Immature natural killer cell (primary cell): Measurements from ENCODE around the gene PRKCQ. TPM values are rescaled to one million over a fixed set of nuclear protein-coding genes. Genes with fewer than 3 reads are reported as not detected.

Source experiments
- DNase-seq, 3 donors: peaks; one replicate each; pipeline ENCODE4 v3.0.0; 2022; ENCODE audit warnings: mixed read lengths in 1 of 3
- H3K27ac Mint-ChIP-seq, 6 donors: one replicate each; pipeline ENCODE4 v1.8.0; 2020; ENCODE audit warnings: mixed read lengths in 6 of 6, mild to moderate bottlenecking in 5 of 6, inconsistent platforms in 4 of 6, moderate library complexity in 3 of 6
- H3K27me3 Mint-ChIP-seq, 3 donors: one replicate each; pipeline ENCODE4 v1.8.0; 2020 to 2021; ENCODE audit warnings: low read depth in 3 of 3, mild to moderate bottlenecking in 3 of 3, mixed read lengths in 3 of 3, moderate library complexity in 3 of 3, inconsistent platforms in 1 of 3
- H3K36me3 Mint-ChIP-seq, 3 donors: one replicate each; pipeline ENCODE4 v1.8.0; 2020; ENCODE audit warnings: mixed read lengths in 3 of 3, inconsistent platforms in 2 of 3, mild to moderate bottlenecking in 2 of 3
- H3K4me1 Mint-ChIP-seq, 2 donors: one replicate each; pipeline ENCODE4 v1.8.0; 2020; ENCODE audit warnings: inconsistent platforms in 2 of 2, mild to moderate bottlenecking in 2 of 2, mixed read lengths in 2 of 2, moderate library complexity in 1 of 2
- H3K4me3 Mint-ChIP-seq, 5 donors: one replicate each; pipeline ENCODE4 v1.8.0; 2020; ENCODE audit warnings: mild to moderate bottlenecking in 5 of 5, mixed read lengths in 5 of 5, inconsistent platforms in 3 of 5, moderate library complexity in 3 of 5
- H3K9me3 Mint-ChIP-seq, 6 donors: one replicate each; pipeline ENCODE4 v1.8.0; 2020; ENCODE audit warnings: mild to moderate bottlenecking in 6 of 6, mixed read lengths in 6 of 6, inconsistent platforms in 4 of 6, moderate library complexity in 3 of 6
- polyA plus RNA-seq, 3 donors: library from polyadenylated mRNA; unstranded; fragments of 300-500 nt; fragmentation: Illumina TruSeq; gene quantifications; one replicate each; pipeline ENCODE4 v1.2.3, GENCODE V29; 2021

Gene PRKCQ
- polyA plus RNA-seq, 3 donors from 2014 or later, result 20.2 to 46.5 (median 36.5) TPM

- H3K9me3 Mint-ChIP-seq, result no peaks in the 10 kb centered on the region
- H3K4me1 Mint-ChIP-seq, result peaks cover 31 to 32% of the 10 kb centered on the region in 2 donors
- peak overlapping the region; percentile 79 to 90 (median 86) for H3K4me3 Mint-ChIP-seq
- peaks cover 1 to 8% (median 7%) of the 10 kb centered on the region in 3 donors for H3K27me3 Mint-ChIP-seq
- peaks cover 0 to 3% (median 3%) of the 10 kb centered on the region in 3 donors for H3K36me3 Mint-ChIP-seq
- H3K27ac Mint-ChIP-seq, result peak overlapping the region; percentile 92 to 99 (median 98)
- peak; percentile 62 to 78 (median 71) for DNase-seq
Observed at GRCh38 chr10:6409971-6410643, 170.0 kb downstream of the PRKCQ start.

- H3K27ac Mint-ChIP-seq, result peak overlapping the region; percentile 24 to 98 (median 84)
- H3K27me3 Mint-ChIP-seq, result peaks cover 1 to 8% (median 8%) of the 10 kb centered on the region in 3 donors
- peaks cover 31 to 32% of the 10 kb centered on the region in 2 donors for H3K4me1 Mint-ChIP-seq
- peaks cover 0 to 3% (median 3%) of the 10 kb centered on the region in 3 donors for H3K36me3 Mint-ChIP-seq
- peak overlapping the region; percentile 6 to 46 (median 35) for H3K4me3 Mint-ChIP-seq
- H3K9me3 Mint-ChIP-seq, result no peaks in the 10 kb centered on the region
- DNase-seq, result no peak
Observed at GRCh38 chr10:6408799-6409198, 171.3 kb downstream of the PRKCQ start.

GRCh38 chr10:6407034-6407721 lies 172.9 kb downstream of the PRKCQ start:
- Mint-ChIP-seq H3K27ac (peak overlapping the region in 1 of 6 donors; percentile 42), H3K27me3 (peaks cover 1 to 15% (median 8%) of the 10 kb centered on the region in 3 donors), H3K9me3 (no peaks in the 10 kb centered on the region), H3K4me3 (no peak overlapping the region), H3K36me3 (peaks cover 0 to 3% (median under 1%) of the 10 kb centered on the region in 3 donors), H3K4me1 (peaks cover 32 to 35% of the 10 kb centered on the region in 2 donors)
- no peak for DNase-seq

- no peak for DNase-seq
Observed at GRCh38 chr10:6406220-6407033, 173.6 kb downstream of the PRKCQ start.

GRCh38 chr10:6405713-6406112 lies 174.4 kb downstream of the PRKCQ start:
- H3K36me3 Mint-ChIP-seq, result peaks cover 0 to 3% (median 0%) of the 10 kb centered on the region in 3 donors
- peaks cover 1 to 15% (median 7%) of the 10 kb centered on the region in 3 donors for H3K27me3 Mint-ChIP-seq
- no peak overlapping the region for H3K4me3 Mint-ChIP-seq
- H3K9me3 Mint-ChIP-seq, result no peaks in the 10 kb centered on the region
- no peak overlapping the region for H3K27ac Mint-ChIP-seq
- DNase-seq, result no peak
- peaks cover 28 to 32% of the 10 kb centered on the region in 2 donors for H3K4me1 Mint-ChIP-seq

More at GRCh38 chr10:6406220-6407033, 173.6 kb downstream of the PRKCQ start:
- peaks cover 1 to 15% (median 8%) of the 10 kb centered on the region in 3 donors for H3K27me3 Mint-ChIP-seq
- H3K4me1 Mint-ChIP-seq, result peaks cover 35 to 40% of the 10 kb centered on the region in 2 donors
- H3K9me3 Mint-ChIP-seq, result no peaks in the 10 kb centered on the region
- peaks cover 0 to 3% (median 0%) of the 10 kb centered on the region in 3 donors for H3K36me3 Mint-ChIP-seq
- H3K27ac Mint-ChIP-seq, result peak overlapping the region in 1 of 6 donors; percentile 45
- no peak overlapping the region for H3K4me3 Mint-ChIP-seq

- no peaks in the 10 kb centered on the region for H3K9me3 Mint-ChIP-seq
- H3K4me3 Mint-ChIP-seq, result no peak overlapping the region
- H3K27me3 Mint-ChIP-seq, result peaks cover 3 to 7% (median 4%) of the 10 kb centered on the region in 3 donors
- no peak for DNase-seq
- peaks cover 15 to 19% of the 10 kb centered on the region in 2 donors for H3K4me1 Mint-ChIP-seq
- peaks cover 0 to 3% (median 0%) of the 10 kb centered on the region in 3 donors for H3K36me3 Mint-ChIP-seq
- peak overlapping the region in 1 of 6 donors; percentile 14 for H3K27ac Mint-ChIP-seq
Observed at GRCh38 chr10:6404127-6405072, 175.7 kb downstream of the PRKCQ start.

- H3K27me3 Mint-ChIP-seq, result peaks cover 3 to 7% (median 4%) of the 10 kb centered on the region in 3 donors
Observed at GRCh38 chr10:6402960-6403359, 177.1 kb downstream of the PRKCQ start.

GRCh38 chr10:6402349-6402709 lies 177.7 kb downstream of the PRKCQ start:
- peaks cover 3 to 7% (median 4%) of the 10 kb centered on the region in 3 donors for H3K27me3 Mint-ChIP-seq
- H3K4me3 Mint-ChIP-seq, result no peak overlapping the region

More at GRCh38 chr10:6402960-6403359, 177.1 kb downstream of the PRKCQ start:
- no peak for DNase-seq
- Mint-ChIP-seq H3K9me3 (no peaks in the 10 kb centered on the region), H3K36me3 (no peaks in the 10 kb centered on the region), H3K27ac (peak overlapping the region in 1 of 6 donors; percentile 4), H3K4me3 (no peak overlapping the region), H3K4me1 (peaks cover 8 to 11% of the 10 kb centered on the region in 2 donors)

GRCh38 chr10:6401558-6402348 lies 178.3 kb downstream of the PRKCQ start:
- Mint-ChIP-seq H3K4me1 (peaks cover 5 to 11% of the 10 kb centered on the region in 2 donors), H3K36me3 (no peaks in the 10 kb centered on the region), H3K27me3 (peaks cover 3 to 7% (median 4%) of the 10 kb centered on the region in 3 donors), H3K27ac (peak overlapping the region in 3 of 6 donors; percentile 9 to 43 (median 12)), H3K9me3 (no peaks in the 10 kb centered on the region), H3K4me3 (no peak overlapping the region)
- peak; percentile 51 to 70 (median 63) for DNase-seq

More at GRCh38 chr10:6402349-6402709, 177.7 kb downstream of the PRKCQ start:
- Mint-ChIP-seq H3K4me1 (peaks cover 7 to 11% of the 10 kb centered on the region in 2 donors), H3K36me3 (no peaks in the 10 kb centered on the region), H3K9me3 (no peaks in the 10 kb centered on the region), H3K27ac (peak overlapping the region in 1 of 6 donors; percentile 12)
- DNase-seq, result no peak

GRCh38 chr10:6400821-6401465 lies 179.1 kb downstream of the PRKCQ start:
- Mint-ChIP-seq H3K9me3 (no peaks in the 10 kb centered on the region), H3K4me3 (no peak overlapping the region), H3K27ac (no peak overlapping the region), H3K4me1 (peaks cover 5 to 11% of the 10 kb centered on the region in 2 donors), H3K36me3 (no peaks in the 10 kb centered on the region), H3K27me3 (peaks cover 3 to 7% (median 4%) of the 10 kb centered on the region in 3 donors)
- DNase-seq, result no peak

GRCh38 chr10:6400331-6400730 lies 179.7 kb downstream of the PRKCQ start:
- Mint-ChIP-seq H3K4me1 (peaks cover 5 to 11% of the 10 kb centered on the region in 2 donors), H3K9me3 (no peaks in the 10 kb centered on the region), H3K27ac (no peak overlapping the region), H3K4me3 (no peak overlapping the region), H3K36me3 (no peaks in the 10 kb centered on the region), H3K27me3 (peaks cover 3 to 9% (median 4%) of the 10 kb centered on the region in 3 donors)
- no peak for DNase-seq
